Measurements from ENCODE around the gene HMG20B.

The HMG20B gene

DNA sequence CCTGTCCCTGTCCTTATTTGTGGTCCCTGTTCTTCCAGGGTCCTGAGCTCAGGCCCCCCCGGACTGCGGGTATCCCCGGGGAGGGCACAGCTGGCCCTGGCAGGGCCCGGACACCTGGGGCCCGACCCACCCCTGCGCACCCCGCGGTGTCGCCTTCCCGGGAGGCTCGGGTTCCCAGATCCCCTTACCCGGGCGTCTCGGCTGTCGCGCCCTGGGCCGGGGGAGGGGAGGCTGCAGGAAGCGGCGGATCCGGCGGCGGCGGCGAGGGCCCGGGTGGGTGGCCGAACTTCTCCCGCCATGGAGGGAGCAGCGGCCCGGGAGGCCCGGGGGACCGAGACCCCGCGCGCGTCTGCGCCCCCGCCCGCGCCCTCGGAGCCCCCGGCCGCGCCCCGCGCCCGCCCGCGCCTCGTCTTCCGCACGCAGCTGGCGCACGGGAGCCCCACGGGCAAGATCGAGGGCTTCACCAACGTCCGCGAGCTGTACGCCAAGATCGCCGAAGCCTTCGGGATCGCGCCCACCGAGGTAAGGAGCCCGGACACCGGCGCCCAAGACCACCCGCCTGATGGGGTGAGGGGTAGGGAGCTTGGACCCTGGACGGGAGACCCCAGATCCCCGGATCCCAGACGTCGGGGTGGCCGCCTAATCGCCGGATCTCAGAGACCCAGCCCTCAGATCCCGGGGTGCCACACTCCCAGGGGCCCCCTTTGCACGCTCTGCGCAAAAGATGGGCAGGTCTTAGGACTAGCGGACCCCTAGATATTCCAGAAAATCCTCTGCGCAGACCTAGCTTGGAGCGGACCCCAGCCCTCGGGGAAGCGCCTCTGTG is 12.8 kb downstream of the HMG20B start, which contains the start of gene GIPC3:
Gene GIPC3 (plus strand): TSS at position 178 of the 826 bp plus-strand sequence. CDS start 120 bp downstream, at position 298.
- no peak for DNase-seq

DNA sequence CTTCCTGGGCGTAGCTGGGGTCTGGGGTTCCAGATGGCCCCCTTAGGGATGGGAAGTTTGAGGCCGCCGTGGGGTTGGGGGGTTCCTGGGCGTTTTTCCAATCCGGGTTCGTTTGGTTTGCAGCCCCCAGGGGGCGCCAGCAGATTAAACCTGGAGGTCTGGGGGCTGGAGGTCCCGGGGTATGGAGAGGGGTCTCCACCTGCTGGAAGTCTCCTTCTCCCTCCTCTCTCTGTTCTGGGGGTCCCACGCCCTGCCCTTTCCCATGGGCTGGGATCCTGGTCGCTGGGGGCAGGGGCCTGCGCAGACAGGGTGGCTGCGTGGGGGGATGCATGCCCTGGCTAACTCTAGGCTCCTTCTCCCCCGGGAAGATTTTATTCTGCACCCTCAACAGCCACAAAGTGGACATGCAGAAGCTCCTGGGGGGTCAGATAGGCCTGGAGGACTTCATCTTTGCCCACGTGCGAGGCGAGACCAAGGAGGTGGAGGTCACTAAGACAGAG is 13.4 kb downstream of the HMG20B start:
- DNase-seq, result no peak

DNA sequence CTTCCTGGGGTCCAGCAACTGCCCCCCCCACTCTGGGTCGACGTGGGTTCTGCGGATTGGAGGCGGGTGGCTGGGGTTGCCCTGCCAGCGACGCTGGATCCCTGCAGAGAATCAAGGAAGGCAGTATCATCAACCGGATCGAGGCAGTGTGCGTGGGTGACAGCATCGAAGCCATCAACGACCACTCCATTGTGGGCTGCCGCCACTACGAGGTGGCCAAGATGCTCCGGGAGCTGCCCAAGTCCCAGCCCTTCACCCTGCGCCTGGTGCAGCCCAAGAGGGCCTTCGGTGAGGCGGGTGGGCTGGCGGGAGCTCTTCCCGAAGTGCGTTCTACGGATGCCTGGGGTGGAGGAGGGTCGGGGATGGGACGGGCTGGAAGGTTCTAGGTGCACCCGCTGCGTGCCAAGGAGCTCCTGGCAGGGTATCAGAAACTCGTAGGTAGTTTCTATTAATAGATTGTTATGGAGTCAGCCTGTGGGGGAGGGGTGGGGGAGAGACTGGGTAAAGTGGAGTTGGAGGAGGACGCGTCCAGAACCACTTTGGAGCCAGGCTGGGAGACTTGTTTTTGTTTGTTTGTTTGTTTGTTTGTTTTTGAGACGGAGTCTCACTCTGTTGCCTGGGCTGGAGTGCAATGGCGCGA is 14.1 kb downstream of the HMG20B start:
- no peak for DNase-seq

DNA sequence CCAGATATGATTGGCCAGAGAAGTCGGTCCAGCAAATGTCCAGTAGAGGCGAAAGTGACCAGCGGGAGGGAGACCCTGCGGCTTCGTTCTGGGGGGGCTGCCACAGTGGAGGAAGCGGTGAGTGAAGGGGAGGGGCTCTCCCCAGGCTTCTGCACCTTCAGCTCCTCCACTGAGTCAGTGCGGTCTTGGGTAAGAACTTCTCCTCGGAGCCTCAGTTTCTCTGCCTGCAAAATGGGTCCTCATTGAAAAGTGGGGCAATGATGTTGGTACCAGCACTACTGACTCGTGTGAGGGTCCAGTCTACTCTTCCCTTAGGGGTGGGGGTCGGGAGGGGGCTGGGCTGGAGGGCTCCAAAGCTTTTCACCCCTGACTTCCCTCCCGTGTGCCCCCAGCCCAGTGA is 16.7 kb downstream of the HMG20B start:
- DNase-seq, result no peak

DNA sequence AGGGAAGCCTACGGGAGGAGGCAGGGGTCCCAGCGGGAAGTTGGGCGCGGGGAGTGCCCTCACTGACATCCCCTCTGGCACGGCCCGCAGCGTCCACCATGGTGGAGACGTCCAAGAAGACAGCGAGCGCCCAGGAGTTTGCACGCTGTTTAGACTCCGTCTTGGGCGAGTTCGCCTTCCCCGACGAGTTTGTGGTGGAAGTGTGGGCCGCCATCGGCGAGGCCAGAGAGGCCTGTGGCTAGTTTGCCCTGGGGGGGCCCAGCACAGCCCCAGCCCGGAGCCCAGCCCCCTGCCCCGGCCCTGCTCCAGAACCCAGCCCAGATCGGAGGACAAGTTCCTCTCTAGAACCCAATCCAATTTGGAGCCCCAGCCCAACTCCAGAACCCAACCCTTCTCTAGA is 17.2 kb downstream of the HMG20B start:
- DNase-seq, result no peak

DNA sequence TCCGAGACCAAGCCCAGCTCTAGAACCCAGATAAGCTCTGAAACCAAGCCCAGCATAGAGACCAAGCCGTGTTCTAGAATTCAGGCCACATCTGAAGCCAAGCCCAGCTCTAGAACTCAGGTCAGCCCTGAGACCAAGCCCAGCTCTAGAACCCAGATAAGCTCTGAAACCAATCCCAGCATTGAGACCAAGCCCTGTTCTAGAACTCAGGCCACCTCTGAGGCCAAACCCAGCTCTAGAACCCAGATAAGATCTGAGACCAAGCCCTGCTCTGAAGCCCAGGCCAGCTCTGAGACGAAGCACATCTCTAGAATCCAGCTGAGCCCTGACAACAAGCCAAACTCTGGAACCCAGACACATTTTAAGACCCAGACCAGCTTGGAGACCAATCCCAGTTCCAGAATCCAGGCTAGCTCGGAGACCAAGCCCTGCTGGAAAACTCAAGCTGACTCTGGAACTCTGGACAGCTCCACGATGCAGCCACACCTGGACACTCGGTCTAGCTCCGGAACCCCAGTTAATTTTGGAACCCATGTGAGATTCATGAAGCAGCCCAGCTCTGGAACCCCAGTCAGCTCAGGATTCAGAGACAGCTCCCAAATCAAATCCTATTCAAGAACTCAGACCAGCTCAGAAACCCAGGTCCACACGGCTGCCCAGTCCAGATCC is 18.4 kb downstream of the HMG20B start:
- no peak for DNase-seq

DNA sequence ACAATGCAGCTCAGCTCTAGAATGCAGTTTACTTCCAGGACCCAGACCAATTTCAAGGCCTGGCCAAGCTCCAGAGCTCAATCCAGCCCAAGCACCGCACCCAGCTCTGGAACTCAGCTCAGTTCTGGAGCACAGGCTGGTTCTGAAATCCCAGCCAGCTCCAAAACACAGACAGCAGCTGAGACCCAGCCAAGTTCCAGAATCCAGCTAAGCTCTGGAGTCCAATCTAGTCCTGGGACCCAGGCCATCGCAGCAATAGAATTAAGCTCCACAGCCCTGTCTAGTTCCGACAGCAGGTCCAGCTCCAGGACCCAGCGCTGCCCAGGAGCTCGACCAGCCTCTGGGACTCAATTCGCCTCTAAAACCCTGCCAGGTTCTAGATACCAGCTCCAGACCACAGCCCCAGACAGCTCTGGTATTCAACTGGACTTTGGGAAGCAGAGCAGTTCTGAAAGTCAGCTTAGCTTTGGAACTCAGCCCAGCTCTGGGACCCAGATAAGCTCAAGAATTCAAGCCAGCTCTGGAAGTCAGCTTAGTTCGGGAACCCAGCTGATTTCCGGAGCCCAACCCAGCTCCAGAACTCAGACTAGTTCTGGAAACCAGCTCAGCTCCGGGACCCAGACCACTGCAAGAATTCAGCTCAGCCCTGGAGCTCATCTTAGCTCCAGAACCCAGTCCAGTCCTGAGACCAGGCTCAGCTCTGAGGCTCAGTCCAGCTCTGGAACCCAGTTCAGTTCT is 19.3 kb downstream of the HMG20B start:
- no peak for DNase-seq

DNA sequence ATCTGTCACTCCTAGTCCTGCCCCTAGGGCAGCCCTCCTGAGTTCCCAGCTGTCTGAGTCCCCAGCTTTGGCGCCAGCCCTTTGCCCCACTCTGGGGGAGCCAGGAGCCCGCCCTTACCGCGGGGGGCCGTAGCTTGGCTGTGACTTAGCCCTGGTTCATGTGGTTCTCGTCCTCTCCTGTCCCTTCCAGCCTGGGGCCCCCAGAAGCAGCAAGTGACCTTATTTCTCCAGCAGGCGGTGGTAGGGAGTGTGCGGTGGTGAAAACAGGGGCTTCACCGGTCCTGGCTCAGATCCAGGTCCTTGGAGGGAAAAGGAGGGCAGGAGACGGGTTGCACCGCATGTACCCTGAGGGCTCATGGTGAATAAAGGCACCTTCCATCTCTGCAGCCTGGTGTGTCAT is 20.4 kb downstream of the HMG20B start:
- DNase-seq, result no peak

DNA sequence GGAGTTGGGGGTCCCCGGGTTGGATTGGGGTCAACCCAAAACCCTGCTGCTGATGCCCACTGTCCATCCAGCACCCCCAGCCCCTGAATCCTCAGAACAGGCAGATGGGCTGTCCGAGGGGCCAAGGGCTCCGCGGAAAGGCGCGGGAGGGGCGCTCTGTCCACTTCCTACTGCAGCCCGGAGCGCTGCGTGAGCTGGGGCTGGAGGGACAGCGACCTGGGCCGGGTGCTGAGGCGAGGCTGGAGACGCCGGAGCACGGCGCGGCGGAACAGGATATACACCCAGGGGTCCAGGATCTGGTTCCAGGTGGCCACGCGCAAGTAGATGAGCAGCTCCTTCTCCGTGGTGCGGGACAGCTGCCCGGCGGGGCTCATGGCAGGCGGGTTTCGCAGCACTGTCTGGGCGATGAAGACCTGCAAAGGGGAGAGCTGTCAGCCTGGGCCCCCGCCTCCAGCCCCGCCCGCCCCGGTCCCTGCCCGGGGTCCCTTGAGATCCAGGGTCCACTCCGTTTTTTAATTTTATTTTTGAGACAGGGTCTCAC is 22.8 kb downstream of the HMG20B start:
- DNase-seq, result no peak

DNA sequence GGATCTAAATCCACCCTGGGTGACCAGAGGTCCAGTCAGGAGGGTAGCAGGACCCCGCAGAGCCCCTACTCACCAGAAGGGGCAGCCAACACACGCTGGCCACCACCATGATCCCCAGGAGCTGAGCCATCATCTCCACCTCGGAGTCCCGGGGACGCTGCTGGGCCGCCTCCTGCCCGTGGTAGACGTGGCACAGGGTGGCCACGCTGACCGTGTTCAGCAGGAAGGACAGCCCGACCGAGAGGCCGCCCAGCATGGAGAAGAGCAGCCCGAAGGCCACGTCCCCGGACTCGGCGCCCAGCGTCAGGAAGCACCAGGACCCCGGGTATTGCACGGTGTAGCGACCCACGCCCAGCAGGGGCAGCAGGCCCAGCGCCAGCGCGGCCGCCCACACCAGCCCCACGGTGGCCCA is 27.0 kb downstream of the HMG20B start:
- DNase-seq, result no peak

DNA sequence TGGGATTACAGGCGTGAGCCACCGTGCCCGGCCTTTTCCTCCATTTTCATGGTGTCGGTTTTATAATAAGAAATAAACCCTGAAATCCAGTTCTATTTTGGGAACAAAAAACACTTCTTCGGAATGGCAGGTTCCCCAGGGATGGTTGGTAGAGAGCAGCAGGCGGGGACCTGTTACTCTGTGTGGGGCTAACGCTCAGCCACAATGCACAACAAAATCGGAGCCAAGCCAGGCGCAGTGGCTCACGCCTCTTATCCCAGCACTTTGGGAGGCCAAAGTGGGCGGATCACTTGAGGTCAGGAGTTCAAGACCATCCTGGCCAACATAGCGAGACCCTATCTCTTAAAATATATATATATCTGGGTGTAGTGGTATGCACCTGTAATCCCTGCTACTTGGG is 28.3 kb downstream of the HMG20B start:
- no peak for DNase-seq

DNA sequence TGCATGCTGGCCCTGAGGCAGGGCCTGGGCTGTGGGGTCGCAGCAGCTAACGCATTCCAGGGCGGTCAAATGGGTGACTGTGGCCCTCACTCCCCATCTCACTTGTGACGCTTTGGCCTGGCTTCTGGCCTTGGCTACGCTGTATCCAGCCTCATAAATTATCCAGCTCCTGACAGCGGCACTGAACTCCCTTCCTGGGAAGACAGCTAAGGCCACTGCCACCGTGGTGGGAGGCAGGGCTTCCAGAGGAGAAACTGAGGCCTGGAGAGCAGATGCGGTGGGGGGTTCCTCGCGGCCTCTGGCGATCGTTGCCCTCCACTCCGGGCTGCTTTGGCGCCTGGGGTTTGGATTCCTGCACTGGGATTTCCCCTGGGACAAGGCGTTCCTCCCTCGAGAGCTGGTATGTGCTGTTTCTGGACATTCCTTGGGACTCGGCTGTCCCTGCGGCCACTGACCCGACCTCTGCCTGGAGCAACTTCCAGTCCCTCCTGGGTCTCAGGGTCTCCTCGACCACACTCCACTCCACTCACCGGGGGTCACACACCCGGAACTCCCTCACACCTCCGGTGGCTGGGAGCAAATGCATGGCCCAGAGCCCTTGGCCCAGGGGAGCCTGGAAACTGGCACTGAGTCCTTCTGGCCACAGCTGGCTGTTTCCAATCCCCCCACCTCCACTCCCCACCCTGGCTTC is 30.5 kb downstream of the HMG20B start:
- peak; percentile 23 for DNase-seq

DNA sequence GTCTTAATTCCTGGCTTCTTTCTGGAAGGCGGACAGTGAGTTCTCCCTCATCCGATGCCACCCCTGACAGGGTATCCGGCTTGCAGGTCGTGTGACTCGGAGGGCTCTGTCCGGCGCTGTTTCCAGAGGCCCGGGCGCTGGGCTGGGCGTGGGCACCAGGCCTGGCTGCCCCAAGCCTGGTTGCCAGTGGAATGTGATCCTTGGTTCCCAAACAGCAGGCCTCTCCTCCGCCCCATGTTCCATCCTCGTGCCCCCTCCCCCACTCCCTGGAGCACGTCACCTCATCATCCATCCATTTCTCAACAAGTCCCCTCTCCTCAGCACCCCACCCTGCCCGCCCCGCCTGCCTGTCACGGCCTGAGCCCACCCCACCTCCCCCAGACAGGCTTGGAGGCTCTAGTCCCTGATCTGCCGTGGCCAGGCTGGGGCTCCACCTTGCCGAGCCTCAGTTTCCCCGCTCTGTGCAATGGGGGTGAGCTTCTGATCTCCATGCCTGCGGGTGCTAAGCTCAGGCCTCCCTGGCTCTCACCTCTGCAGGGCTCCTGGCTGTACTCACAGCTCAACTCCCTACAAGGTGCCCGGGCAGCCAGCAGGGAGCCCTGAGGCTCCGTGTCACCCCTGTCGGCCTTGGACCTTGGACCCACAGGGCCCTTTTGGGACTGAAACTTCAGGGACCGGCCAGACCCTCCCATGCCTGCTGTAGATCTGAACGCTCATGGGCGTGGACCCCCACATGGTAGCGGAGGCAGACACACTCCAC is 31.7 kb downstream of the HMG20B start:
- DNase-seq, result peak; percentile 18

DNA sequence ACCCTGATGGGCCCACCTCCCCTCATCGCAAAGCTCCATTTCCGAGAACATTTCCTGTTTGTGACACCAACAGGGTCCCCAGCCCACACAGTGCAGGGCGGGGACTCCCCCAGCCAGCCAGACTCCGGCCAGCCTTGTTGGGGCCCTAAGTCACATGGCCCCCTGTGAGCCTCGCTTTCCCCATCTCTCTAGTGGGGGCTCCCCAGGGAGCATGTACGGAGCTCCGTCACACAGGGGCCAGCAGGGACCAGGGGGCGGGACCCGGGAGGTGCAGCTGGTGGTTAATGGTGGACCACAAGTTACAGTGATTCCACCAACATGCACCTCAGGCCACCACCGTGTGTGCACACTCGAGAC is 32.2 kb downstream of the HMG20B start:
- DNase-seq, result peak; percentile 24

DNA sequence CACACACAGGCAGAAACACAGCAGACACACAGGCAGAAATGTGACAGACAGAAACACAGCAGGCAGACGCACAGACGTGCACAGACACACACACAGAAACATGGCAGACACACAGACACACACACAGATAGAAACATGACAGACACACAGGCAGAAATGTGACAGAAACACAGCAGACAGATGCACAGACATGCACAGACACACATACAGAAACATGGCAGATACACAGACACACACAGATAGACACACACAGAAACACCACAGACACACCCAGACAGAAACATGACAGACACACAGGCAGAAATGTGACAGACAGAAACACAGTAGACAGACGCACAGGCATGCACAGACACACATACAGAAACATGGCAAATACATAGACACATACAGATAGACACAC is 32.6 kb downstream of the HMG20B start:
- no peak for DNase-seq

DNA sequence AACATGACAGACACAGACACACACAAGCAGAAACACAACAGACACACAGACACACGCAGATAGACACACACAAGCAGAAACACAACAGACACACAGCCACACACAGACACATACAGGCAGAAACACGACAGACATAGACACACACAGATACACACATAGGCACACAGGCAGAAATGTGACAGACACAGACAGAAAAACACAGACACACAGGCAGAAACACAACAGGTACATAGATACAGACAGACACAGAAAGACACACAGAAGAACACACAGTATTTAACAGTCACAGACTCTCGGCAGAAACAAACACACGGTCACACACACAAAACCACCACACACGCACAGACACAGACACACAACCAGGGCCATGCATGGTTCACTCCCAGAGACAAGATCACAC is 33.0 kb downstream of the HMG20B start:
- DNase-seq, result no peak

DNA sequence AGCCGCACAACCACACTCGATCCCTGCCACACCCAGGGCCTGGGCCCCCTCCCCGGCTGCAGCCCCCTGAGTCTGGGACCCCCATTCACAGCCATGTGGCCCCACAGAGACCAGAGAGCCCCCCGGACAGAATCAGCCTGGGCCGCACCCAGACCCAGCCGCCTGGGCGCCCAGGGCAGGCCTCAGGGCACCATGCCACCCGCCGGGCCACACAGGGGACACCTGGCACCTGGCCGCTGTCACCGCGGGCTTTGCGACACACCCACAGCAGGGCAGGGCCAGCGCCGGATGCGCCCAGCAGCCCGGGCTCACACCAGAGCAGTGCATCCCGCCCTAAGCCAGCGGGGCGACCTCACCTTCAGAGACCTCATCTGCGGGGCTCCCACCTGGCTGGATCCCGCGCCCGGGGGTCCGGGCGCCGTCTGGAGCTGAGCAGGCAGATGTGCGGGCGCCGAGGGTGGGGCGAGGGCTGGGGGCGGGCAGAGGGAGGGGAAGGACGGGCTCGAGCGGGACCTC is 33.5 kb downstream of the HMG20B start:
- peak; percentile 41 for DNase-seq

DNA sequence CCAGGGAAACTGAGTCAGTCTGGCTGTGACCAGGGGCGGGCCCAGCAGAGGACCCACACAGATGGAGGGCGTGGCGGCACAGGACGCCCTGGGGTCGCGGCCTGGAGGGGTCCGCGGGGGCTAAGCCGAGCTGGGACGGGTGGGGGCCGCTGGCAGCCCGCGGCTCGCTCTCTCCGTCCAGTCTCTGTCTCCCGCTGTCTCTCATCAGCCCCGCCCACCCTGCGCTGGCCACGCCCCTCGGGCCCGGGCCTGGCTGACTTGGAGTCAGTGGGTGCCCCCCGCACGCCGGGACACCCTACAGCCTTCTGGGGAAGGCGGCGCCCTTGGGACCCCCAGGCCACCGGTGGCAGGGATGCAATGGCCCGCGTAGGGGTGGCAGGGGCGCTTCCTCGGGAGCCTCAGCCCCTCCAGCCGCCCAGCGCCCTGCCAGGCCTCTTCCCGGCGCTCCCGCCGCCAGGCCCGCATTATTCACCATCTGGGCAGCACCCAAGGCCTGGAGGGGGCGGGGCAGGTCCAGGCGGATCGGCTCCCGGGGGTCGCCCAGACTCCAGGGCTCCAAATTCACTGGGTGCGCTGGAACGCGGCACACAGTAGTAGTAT is 34.0 kb downstream of the HMG20B start, which contains the start of gene TBXA2R:
Gene TBXA2R (minus strand): TSS at position 186 of the 600 bp plus-strand sequence. CDS start 6,241 bp downstream, outside the sequence.
- peak; percentile 79 for DNase-seq

DNA sequence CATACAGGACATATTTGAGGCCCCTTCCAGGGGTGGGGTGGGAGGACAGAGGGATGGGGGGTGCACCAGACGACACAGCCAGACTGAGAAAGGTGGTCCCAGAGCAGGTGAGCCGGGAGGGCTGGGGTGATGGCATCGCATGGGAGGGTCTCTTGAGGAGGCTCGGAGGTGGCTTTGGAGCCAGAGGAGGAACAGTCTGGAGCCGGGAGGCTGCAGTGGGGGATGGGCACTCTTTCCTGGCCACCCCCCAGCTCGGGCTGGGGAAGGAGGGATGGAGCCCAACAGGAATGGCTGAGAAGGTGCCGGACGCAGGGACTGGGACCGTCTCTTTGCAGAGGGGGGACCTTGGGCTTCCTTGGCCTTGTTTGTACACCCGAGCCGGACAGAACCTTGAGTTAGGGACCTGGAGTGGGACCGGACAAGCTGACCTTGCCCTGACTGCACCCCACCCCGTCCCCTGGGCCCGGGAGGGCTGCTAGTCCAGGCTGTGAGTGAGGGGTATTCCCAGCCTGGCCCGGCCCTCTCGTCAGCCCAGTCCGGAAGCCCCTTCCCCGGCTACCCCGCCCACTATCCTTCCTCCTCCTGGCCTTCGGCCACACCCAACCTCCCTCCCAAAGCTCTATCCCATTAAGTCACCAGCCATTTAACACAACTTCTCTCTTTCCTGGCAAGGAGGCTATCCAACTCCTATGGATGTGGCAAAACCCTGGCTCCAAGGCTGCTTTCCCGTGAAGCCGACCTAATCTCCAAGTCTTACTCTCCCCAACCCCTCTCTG is 34.7 kb downstream of the HMG20B start:
- peak; percentile 68 for DNase-seq

All from femur (tissue), 1 donor.